SH-SY5Y (cell line): ENCODE results near the gene NUDT1.

ENCODE experiments used
- GATA2 ChIP-seq: IDR thresholded peaks from 2 replicates; pipeline ENCODE4 v1.6.1; 2011; ENCODE audit warnings: mild to moderate bottlenecking, low read depth, low read length
- GATA3 ChIP-seq: IDR thresholded peaks from 2 replicates; pipeline ENCODE4 v1.6.1; 2011; ENCODE audit warnings: low read depth, mild to moderate bottlenecking, low read length, moderate library complexity

DNA sequence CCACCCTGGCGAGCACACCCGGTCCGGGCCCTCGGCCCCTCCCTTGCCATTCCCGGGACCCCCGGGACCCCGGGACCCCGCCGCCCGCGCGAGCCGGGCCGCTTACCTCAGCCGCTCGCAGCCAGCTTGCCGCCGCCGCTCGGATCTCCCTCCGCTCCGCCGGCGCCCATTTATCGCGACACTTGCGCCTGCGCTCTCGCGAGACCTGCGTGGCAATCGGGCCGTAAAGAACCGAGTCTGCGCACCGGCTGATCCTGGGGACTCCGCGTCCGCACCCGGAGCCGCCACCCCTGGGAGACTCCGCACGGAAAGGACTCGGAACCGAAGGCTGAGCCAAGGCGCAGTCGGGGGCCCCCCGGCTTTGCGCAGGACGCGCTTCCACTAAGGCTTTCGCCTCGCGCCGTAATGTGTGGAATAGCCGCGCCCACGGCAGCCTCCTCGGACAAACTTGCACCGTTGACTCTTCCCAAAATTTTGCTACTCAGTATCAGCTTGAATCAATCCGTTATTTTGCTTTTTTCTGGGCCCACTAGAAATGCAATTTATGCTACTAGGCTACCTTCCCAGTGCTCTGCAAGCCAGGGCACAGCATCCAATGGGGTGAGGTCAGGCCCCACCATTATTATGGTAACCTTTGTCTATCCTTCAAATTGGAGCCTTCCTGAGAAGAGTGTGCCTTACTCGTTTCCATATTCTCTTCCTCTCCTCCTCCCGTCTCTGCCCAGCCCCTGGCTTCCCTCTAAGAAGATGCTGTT lies 9.1 kb upstream of the NUDT1 start, which contains the start of gene MAD1L1:
- no peak for TF ChIP-seq GATA2
- no peak for TF ChIP-seq GATA3
